GM12801 (cell line): ENCODE measurements around the gene TAL1.

ENCODE experiments used
- TF ChIP-seq, protein P1 (sequence below): IDR thresholded peaks from one replicate; pipeline ENCODE4 v1.5.1; 2011; ENCODE audit warnings: control low read depth; ENCODE audit not compliant: insufficient read length; ENCODE audit errors: extremely low read depth

The TAL1 gene

DNA sequence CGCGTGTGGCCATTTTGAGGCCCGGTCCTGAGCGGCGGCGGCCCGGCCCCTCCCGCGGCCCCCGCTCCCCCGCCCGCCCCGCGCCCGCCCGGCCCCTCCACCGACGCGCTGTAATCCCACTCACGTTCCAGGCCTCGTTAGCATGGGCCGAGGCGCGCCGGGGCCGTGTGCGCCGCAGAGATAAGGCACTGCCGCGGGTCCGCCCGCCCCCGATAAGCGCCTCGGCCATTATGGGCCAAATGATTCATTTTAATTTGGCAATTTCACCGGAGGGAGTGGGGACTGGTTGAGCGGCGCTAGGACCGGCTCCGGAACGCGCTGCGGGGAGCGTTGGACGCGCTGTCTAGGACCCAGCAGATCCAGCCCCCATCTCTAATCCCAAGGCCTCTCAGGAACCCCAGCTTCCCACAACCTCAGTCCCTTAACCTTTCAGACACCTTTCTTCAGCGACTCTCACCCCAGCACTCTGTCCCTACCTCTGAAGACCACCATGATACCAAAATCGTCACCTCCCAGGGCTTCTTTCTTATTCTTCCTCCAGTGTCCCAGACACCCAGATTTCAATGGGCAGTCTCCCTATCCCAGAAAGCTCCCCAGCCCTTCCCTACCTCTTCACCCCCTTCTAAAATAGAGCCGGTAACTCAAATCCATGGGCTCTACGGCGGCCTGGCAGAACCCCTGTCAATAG, at the start of gene TAL1:
Gene TAL1, minus strand, starts transcription at position 39 of the 688 bp plus-strand sequence. CDS start 6,337 bp downstream, outside the sequence.
- TF ChIP-seq, protein P1, sequence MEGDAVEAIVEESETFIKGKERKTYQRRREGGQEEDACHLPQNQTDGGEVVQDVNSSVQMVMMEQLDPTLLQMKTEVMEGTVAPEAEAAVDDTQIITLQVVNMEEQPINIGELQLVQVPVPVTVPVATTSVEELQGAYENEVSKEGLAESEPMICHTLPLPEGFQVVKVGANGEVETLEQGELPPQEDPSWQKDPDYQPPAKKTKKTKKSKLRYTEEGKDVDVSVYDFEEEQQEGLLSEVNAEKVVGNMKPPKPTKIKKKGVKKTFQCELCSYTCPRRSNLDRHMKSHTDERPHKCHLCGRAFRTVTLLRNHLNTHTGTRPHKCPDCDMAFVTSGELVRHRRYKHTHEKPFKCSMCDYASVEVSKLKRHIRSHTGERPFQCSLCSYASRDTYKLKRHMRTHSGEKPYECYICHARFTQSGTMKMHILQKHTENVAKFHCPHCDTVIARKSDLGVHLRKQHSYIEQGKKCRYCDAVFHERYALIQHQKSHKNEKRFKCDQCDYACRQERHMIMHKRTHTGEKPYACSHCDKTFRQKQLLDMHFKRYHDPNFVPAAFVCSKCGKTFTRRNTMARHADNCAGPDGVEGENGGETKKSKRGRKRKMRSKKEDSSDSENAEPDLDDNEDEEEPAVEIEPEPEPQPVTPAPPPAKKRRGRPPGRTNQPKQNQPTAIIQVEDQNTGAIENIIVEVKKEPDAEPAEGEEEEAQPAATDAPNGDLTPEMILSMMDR: no peak

DNA sequence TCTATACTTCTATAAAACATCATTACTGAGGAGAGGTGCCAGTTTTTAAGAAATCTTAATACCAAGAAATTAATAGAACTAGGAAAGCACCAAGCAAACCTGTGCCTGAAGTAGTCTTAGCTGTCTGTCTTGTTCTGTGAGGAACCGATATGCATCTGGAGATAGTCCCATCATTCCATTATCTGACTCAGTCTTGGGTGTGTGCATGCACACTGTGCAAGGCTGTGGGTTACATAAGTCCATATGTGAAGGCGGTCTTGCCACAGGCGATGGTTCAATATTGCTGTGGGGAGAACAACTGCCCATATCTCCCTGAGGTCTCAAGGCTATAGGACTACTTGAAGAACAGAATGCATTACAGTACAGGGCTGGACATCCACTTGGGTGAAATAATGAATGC, 48.1 kb upstream of the TAL1 start:
- TF ChIP-seq, protein P1: no peak

DNA sequence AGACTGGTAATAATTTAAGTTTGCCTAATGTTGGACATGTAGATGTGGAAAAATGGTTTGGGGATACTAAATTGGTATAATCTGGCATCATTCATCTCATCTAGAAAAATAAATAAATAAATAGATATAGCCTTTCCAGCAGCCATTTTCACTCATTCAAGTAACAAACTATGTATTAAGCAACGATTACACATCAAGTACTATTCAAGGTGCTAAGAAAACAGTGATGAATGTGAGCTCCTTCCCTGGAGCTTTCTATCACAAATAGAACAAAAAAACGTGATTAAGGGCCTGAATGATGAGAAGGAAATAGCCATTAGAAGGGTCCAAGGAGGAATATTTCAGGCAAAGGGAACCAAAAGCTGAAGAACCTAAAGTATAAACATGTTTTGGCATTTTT, 44.8 kb upstream of the TAL1 start:
- TF ChIP-seq, protein P1: no peak

DNA sequence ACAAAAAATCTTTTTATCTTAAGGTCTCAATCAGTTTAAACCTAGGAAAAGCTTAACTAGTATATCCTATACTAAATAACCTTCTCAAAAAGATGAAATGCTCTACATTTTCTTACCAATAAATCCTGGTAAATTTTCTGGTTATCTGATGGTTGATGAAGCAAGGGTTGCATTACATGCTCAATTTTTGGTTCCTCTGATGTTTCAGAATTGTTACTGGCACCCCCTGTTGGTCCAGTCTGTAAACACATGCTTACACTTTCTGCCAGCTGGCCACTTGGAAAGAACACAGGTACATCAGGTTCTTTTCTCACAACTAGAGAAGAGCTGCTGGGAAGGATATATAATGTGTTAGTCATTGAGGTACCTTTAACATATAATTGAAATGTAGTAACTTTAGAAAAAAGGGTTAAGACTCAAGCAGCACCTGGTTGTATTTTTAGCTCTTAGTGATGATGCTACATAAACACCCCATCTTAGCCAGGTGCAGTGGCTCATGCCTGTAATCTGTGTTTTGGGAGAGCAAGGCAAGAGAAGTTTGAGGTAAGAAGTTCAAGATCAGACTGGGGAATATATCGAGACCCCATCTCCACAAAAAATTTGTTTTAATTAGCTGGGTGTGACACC, 30.9 kb upstream of the TAL1 start:
- TF ChIP-seq, protein P1: no peak

DNA sequence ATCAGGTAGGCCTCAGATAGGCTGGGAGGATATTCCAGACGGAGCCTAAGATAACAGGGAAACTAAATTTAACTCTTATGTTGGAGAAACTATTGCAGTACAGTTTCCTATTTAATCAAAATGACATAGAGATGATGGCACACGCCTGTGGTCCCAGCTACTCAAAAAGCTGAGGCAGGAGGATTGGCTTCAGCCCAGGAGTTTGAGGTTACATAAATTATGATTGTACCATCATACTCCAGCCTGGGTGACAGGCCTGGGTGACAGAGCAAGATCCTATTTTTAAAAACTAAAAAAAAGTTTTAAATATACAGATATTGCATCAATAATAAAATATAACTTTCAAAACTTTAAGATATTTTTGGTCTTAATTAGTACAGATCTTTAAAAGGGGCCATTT, 25.2 kb upstream of the TAL1 start:
- TF ChIP-seq, protein P1: no peak

DNA sequence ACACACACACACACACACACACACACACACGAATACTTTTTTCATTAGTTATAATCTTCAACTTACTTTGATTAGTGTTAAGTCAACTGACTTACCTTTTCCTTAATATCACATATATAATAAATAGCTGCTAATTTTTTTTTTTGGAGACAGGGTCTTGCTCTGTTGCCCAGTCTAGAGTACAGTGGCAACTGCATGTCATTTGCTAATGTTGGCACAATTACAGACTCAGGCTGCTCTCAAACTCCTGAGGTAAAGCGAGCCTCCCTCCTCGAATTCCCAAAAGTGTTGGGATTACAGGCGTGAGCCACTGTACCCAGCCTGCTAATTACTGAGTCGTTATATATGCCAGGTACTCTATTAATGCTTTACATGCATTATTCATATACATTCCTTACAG, 20.8 kb upstream of the TAL1 start:
- TF ChIP-seq, protein P1: no peak

DNA sequence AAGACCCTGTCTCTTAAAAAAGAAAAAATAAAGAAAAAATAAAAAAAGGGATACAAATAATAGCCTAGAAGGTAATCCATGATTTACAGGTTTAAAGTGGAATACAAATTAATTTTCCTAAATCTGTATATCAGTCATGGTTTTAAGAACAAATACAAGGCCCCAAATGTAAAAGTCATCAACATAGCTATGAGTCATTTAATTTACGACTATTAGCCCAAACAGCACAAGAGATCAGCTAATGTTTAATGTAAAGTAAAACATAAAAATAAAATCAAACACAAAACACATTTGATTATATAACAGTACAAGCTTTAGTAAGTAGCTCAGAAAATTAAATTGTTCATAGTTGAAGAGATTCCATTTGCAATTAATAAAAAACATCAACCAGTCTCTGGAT, 20.3 kb upstream of the TAL1 start:
- TF ChIP-seq, protein P1: no peak
